NCI-H187 treated with DMSO at 0.1 percent for 48 hours (cell line): ENCODE data around the gene EPHB3.

Experiments
- DNase-seq: peaks from one replicate; lab custom pipeline; 2025; lab: John Stamatoyannopoulos, UW

Gene EPHB3

DNA sequence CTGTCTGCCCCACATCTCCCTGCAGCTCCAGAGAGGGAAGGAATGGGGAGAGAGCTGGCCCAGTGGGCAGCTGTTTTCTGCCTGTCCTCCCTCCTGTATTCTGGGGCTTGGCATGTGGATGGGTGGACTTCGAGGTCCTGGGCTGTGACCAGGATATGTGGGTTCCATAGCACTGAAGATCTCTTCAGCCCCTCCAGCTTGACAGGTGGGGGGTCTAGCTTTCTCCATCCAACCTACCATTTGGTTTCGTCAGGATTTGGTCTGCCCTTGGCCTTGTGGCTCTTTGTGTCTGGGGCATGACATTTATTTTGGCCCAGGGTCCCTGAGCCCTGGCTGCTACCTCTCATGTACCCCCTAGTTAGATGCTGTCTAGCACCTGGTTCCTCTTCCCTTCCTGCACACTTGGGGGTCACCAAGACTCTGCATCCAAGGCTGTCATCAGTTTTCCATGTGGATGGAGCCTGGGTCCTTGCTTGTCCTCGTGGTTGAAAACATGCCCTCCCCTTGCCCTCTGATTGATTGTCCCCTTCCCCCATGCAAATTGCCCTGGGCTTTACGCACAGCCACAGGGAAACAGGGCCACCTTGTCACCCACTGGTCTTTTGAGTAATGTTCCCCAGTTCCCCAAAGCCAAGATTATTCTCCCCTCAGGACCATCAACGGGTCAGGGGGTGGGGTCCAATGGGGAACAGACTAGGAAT lies 3.2 kb downstream of the EPHB3 start:
- no peak for DNase-seq

GRCh38 chr3:184565421-184566211 lies 4.0 kb downstream of the EPHB3 start:
- DNase-seq: no peak

- DNase-seq: no peak
These were observed 5.1 kb downstream of the EPHB3 start for GRCh38 chr3:184566441-184567414.

GRCh38 chr3:184567946-184568559 lies 6.5 kb downstream of the EPHB3 start:
- DNase-seq: no peak

GRCh38 chr3:184568560-184568923 lies 7.0 kb downstream of the EPHB3 start:
- no peak for DNase-seq

- DNase-seq: no peak
These were observed 7.6 kb downstream of the EPHB3 start for GRCh38 chr3:184568924-184569829.

- DNase-seq: no peak
These were observed 8.4 kb downstream of the EPHB3 start for GRCh38 chr3:184570035-184570434.

- DNase-seq: no peak
These were observed 8.9 kb downstream of the EPHB3 start for GRCh38 chr3:184570489-184570888.

- no peak for DNase-seq
These were observed 10.3 kb downstream of the EPHB3 start for GRCh38 chr3:184571750-184572377.

DNA sequence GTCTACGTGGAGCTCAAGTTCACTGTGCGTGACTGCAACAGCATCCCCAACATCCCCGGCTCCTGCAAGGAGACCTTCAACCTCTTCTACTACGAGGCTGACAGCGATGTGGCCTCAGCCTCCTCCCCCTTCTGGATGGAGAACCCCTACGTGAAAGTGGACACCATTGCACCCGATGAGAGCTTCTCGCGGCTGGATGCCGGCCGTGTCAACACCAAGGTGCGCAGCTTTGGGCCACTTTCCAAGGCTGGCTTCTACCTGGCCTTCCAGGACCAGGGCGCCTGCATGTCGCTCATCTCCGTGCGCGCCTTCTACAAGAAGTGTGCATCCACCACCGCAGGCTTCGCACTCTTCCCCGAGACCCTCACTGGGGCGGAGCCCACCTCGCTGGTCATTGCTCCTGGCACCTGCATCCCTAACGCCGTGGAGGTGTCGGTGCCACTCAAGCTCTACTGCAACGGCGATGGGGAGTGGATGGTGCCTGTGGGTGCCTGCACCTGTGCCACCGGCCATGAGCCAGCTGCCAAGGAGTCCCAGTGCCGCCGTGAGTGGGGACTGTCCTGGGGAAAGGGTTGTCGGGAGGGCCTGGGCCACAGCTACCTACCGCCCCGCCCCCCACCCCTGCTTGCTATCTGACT lies 11.2 kb downstream of the EPHB3 start:
- no peak for DNase-seq

DNA sequence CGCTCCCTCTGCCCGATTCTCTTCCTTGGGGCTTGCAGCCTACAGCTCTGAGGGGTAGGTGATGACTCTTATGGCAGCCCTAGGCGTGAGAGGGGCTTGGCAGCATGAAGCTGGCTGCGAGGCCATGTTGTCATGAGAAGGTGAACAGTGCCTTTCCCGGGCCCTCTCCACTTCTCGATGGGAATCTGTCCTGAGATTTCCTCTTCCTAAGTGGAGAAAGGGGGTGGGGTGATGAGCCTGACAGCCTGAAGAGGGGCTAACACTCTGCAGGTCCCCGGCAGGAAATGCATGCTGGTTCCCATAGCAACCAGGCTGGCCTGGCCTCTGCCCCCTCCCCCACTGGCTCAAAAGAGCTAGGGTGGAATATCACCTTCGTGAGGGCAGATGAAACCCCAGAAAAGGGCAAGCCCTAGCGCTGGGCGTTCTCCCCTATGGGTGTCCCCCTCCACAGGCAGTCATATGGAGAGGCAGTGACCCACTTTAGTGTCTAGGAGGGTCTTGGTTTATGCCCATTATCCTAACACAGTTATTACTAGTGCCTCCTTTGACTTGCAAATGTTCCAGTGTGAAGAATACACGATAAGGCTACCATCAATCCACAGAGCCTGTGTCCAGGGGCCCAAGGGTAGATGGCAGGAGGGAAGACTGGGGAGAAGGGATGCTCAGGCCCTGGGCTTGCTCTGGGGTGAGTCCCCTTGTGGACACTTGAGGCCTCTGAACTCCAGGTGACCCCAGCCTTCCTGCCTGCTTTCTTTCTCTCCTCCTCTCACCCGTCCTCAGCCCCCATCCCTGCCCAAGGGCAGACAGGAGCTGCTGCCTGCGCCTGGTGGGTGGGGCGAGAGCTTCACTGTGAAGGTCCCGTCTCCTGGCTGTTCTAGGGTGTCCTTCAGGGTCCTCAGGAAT lies 13.2 kb downstream of the EPHB3 start:
- no peak for DNase-seq

- DNase-seq: no peak
These were observed 14.1 kb downstream of the EPHB3 start for GRCh38 chr3:184575701-184576100.

DNA sequence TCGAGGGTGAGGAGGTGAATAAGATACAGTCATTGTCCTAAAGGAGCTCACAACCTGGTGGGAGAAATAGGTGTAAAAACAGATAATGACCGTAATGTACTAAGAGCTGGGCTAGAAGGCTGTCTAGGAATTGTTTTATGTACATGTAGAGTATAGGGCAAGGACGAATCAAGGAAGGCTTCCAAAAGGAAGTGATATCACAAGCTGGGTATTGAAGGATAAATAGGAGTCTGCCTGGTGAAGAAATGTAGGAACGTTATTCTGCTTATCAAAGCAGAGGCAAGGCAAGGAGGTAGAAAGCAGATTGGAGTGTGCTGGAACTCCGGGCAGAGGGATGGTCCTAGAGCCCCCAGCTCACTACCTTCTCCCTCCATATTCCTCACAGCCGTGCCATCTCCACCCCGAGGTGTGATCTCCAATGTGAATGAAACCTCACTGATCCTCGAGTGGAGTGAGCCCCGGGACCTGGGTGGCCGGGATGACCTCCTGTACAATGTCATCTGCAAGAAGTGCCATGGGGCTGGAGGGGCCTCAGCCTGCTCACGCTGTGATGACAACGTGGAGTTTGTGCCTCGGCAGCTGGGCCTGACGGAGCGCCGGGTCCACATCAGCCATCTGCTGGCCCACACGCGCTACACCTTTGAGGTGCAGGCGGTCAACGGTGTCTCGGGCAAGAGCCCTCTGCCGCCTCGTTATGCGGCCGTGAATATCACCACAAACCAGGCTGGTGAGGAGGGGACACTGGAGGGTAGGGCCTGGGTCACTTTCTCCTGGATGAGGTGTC lies 15.1 kb downstream of the EPHB3 start:
- no peak for DNase-seq

- DNase-seq: no peak
These were observed 16.0 kb downstream of the EPHB3 start for GRCh38 chr3:184577546-184577945.

DNA sequence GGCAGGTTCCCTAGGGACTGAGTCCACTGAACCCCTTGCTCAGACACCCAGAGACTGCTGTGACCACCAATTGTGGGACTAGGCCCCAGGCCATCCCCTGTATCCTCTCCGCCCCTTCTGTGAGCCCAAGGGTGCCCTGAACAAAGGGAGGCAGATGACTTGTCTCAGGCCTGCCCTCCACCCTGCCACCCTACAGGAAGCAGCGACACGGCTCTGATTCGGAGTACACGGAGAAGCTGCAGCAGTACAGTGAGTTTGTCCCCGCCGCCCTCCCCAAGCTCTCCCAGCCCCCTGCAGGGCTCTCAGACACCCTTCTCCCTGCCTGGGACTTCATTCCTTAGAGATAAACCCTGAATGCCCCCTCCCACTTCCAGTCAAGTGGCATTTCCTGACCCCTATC lies 16.6 kb downstream of the EPHB3 start:
- no peak for DNase-seq

DNA sequence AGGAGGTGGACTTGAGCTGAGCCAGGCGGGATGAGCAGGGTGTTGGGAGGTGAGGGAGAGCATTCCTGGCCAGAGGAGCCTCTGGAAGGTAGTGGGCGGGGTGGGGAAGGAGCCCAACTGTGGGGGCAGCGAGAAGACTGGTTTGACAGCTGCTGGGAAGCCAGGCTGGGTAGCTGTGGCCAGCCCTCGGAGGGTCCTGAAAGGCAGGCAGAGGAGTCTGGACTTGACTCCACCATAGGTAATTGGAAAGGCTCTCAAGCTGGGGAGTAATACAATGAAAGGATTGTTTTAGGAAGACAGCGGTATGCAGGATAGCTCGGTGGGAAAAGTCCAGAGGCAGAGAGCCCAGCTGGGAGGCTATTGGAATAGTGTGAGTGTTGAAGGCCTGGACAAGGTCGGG lies 17.2 kb downstream of the EPHB3 start:
- DNase-seq: no peak

GRCh38 chr3:184579513-184579912 lies 17.9 kb downstream of the EPHB3 start:
- DNase-seq: no peak

DNA sequence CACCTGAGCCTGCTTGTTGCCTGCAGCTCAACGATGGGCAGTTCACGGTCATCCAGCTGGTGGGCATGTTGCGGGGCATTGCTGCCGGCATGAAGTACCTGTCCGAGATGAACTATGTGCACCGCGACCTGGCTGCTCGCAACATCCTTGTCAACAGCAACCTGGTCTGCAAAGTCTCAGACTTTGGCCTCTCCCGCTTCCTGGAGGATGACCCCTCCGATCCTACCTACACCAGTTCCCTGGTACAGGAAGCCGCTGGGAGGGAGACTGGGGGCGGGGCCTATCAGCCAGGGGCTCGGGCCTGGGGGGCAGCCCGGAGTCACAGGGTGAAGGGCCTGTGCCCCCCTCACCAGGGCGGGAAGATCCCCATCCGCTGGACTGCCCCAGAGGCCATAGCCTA lies 18.8 kb downstream of the EPHB3 start:
- DNase-seq: no peak
